Stomach (tissue), 9 donors: ENCODE results near the gene OBSCN. TPM values are rescaled to one million over a fixed set of nuclear protein-coding genes. Genes with fewer than 3 reads are reported as not detected.

ENCODE experiments used
- DNase-seq, 2 donors: peaks; one replicate each; pipeline versions ENCODE4 v3.0.0 to v3.0.0-alpha.2; 2013 to 2019
- H3K27ac ChIP-seq, 5 donors: fragments of 200-600 bp in 4 of 5; sonication (generic) in 4 of 5; one replicate each; pipeline ENCODE4 v1.5.1; 2013 to 2019; ENCODE audit warnings: mild to moderate bottlenecking in 1 of 5, moderate library complexity in 1 of 5
- H3K27me3 ChIP-seq, 3 donors: fragments of 200-600 bp; sonication (generic); one replicate each; pipeline ENCODE4 v1.5.1; 2017 to 2019; ENCODE audit warnings: mixed run types in 1 of 3
- H3K36me3 ChIP-seq, 4 donors: fragments of 200-600 bp; sonication (generic); 1 replicate in 3 of 4; 2 replicates in 1 of 4; pipeline ENCODE4 v1.5.1; 2016 to 2019
- H3K4me1 ChIP-seq, 4 donors: fragments of 200-600 bp; sonication (generic); one replicate each; pipeline ENCODE4 v1.5.1; 2016 to 2019
- H3K4me3 ChIP-seq, 4 donors: fragments of 200-600 bp; sonication (generic) in 3 of 4; one replicate each; pipeline ENCODE4 v1.5.1; 2016 to 2019; ENCODE audit warnings: mild to moderate bottlenecking in 1 of 4
- H3K9me3 ChIP-seq, 4 donors: fragments of 200-600 bp; sonication (generic); one replicate each; pipeline ENCODE4 v1.5.1; 2016 to 2019
- CTCF ChIP-seq, 7 experiments: fragments of 450-650 bp in 4 of 7; fragments of 200-600 bp in 3 of 7; sonication (generic) in 3 of 7; IDR thresholded peaks; one replicate each; pipeline ENCODE4 v1.5.1; 2016 to 2019; ENCODE audit warnings: antibody characterized with exemption in 7 of 7, control low read depth in 2 of 7, mild to moderate bottlenecking in 1 of 7
- EP300 ChIP-seq: sonication (generic); formaldehyde crosslinking; IDR thresholded peaks from one replicate; pipeline ENCODE4 v1.6.1; 2017; ENCODE audit warnings: antibody characterized with exemption
- POLR2A ChIP-seq, 4 donors: fragments of 450-650 bp; IDR thresholded peaks; one replicate each; pipeline ENCODE4 v1.6.1; 2016; ENCODE audit warnings: antibody characterized with exemption in 4 of 4, control low read depth in 2 of 4, mild to moderate bottlenecking in 1 of 4, moderate library complexity in 1 of 4
- POLR2AphosphoS5 ChIP-seq, 3 donors: sonication (generic); formaldehyde crosslinking; IDR thresholded peaks; one replicate each; pipeline ENCODE4 v1.6.1; 2016; ENCODE audit warnings: antibody characterized with exemption in 3 of 3
- WGBS, 5 donors: extraction: QIAGEN DNeasy Blood & Tissue Kit in 3 of 5; methylation state at CpG; one replicate each; pipeline versions ENCODE4 v1.1.5 to v1.1.7; 2013 to 2018; 5-methylcytosine and 5-hydroxymethylcytosine counted together
- intact Hi-C: fragments of 100-400 bp; cut with DNase I; formaldehyde crosslinking; loops from one replicate; pipeline ENCODE4 v1.15.1; 2023; ENCODE audit warnings: low total_unique reads
- polyA plus RNA-seq, 3 donors: library from polyadenylated mRNA; stranded (reverse); fragments of 200-250 nt; gene quantifications; one replicate each; pipeline ENCODE4 v1.2.3, GENCODE V29; 2013
- total RNA-seq, 5 donors: library from RNA; depleted of rRNA; stranded (reverse); fragments of >200 nt; gene quantifications; one replicate each; pipeline versions ENCODE4 v1.1.0 to v1.2.3, GENCODE V29; 2014 to 2016
- donor health status: healthy with polysubstance abuse.
- donor health status: Bipolar disorder and iron deficiency.
- donor health status: healthy.

The OBSCN gene
- total and polyA plus RNA-seq, 8 donors = 7.2 to 111 (median 24.7) TPM

GRCh38 chr1:228379666-228380065 lies 171.8 kb downstream of the OBSCN start:
- Histone ChIP-seq H3K4me1 (peaks cover 12 to 26% (median 21%) of the 10 kb centered on the region in 4 donors), H3K9me3 (no peaks in the 10 kb centered on the region), H3K4me3 (no peak overlapping the region), H3K27ac (no peak overlapping the region), H3K36me3 (no peaks in the 10 kb centered on the region), H3K27me3 (peaks cover 0 to 27% (median 4%) of the 10 kb centered on the region in 3 donors)
- 72 to 85% (median 84%) methylated on average over 8 of the region's 8 CpGs for whole genome bisulfite sequencing, 5 donors
- no peak for DNase-seq
- no peak for TF ChIP-seq POLR2A (IDR thresholded peaks at IDR 0.05)
- TF ChIP-seq POLR2AphosphoS5 (IDR thresholded peaks at IDR 0.05) = no peak
- TF ChIP-seq CTCF (IDR thresholded peaks at IDR 0.05) = no peak
- no peak for TF ChIP-seq EP300
- intact Hi-C loops = no loop called here

GRCh38 chr1:228381356-228381755 lies 173.5 kb downstream of the OBSCN start:
- H3K27me3 ChIP-seq = peaks cover 0 to 27% (median 4%) of the 10 kb centered on the region in 3 donors
- H3K9me3 ChIP-seq = no peaks in the 10 kb centered on the region
- no peak for DNase-seq
- intact Hi-C loops = no loop called here
- peaks cover 11 to 18% (median 17%) of the 10 kb centered on the region in 4 donors for H3K4me1 ChIP-seq
- H3K4me3 ChIP-seq = no peak overlapping the region
- H3K36me3 ChIP-seq = no peaks in the 10 kb centered on the region
- H3K27ac ChIP-seq = no peak overlapping the region
- TF ChIP-seq POLR2AphosphoS5 (IDR thresholded peaks at IDR 0.05) = no peak
- no peak for TF ChIP-seq POLR2A (IDR thresholded peaks at IDR 0.05)
- no peak for TF ChIP-seq EP300
- TF ChIP-seq CTCF (IDR thresholded peaks at IDR 0.05) = no peak
- 73 to 90% (median 87%) methylated on average over 2 of the region's 2 CpGs for WGBS, 5 donors

- Histone ChIP-seq H3K27me3 (peaks cover 0 to 14% (median 0%) of the 10 kb centered on the region in 3 donors), H3K36me3 (no peaks in the 10 kb centered on the region), H3K4me3 (no peak overlapping the region), H3K9me3 (no peaks in the 10 kb centered on the region), H3K4me1 (peaks cover 6 to 9% (median 7%) of the 10 kb centered on the region in 4 donors), H3K27ac (no peak overlapping the region)
- DNase-seq = no peak
- 52 to 79% (median 64%) methylated on average over 2 of the region's 2 CpGs for WGBS, 5 donors
- intact Hi-C loops = no loop called here
- no peak for TF ChIP-seq POLR2A (IDR thresholded peaks at IDR 0.05)
- no peak for TF ChIP-seq CTCF (IDR thresholded peaks at IDR 0.05)
- TF ChIP-seq POLR2AphosphoS5 (IDR thresholded peaks at IDR 0.05) = no peak
- TF ChIP-seq EP300 = no peak
Measured at GRCh38 chr1:228383773-228384172, 175.9 kb downstream of the OBSCN start.

- Histone ChIP-seq H3K36me3 (no peaks in the 10 kb centered on the region), H3K9me3 (no peaks in the 10 kb centered on the region), H3K27ac (no peak overlapping the region), H3K27me3 (no peaks in the 10 kb centered on the region), H3K4me3 (no peak overlapping the region), H3K4me1 (no peaks in the 10 kb centered on the region)
- TF ChIP-seq EP300 = no peak
- no peak for TF ChIP-seq CTCF (IDR thresholded peaks at IDR 0.05)
- no peak for TF ChIP-seq POLR2A (IDR thresholded peaks at IDR 0.05)
- TF ChIP-seq POLR2AphosphoS5 (IDR thresholded peaks at IDR 0.05) = no peak
- no peak for DNase-seq
- intact Hi-C loops = no loop called here
Measured at GRCh38 chr1:228385232-228385631, 177.4 kb downstream of the OBSCN start.
